Heart right ventricle (tissue), 16 donors: Measurements from ENCODE around the gene PWWP2A. TPM values are rescaled to one million over a fixed set of nuclear protein-coding genes. Genes with fewer than 3 reads are reported as not detected.
A peak's percentile ranks its signal among the peaks of the same experiment; 100 is the strongest.
"Not testable (repeated sequence)": the region's sequence is repeated elsewhere in the genome, so short reads cannot be mapped to it uniquely, and the experiment has no call there.

Experiments
- ATAC-seq, 8 donors: fragments of 200-7000 bp; cut with Tn5 transposase; one replicate each; pipeline ENCODE4 v1.9.1; 2020; ENCODE audit warnings: mild to moderate bottlenecking in 8 of 8, moderate library complexity in 8 of 8, moderate number of reproducible peaks in 1 of 8
- DNase-seq, 2 donors: peaks; one replicate each; pipeline ENCODE4 v3.0.0-alpha.2; 2020
- H3K27ac ChIP-seq, 10 donors: fragments of 200-600 bp; sonication (generic) in 2 of 10; one replicate each; pipeline versions ENCODE4 v1.5.0 to v1.8.0; 2020 to 2022; ENCODE audit warnings: mild to moderate bottlenecking in 3 of 10
- H3K27me3 ChIP-seq, 7 donors: fragments of 200-600 bp; one replicate each; pipeline ENCODE4 v1.8.0; 2021 to 2022; ENCODE audit warnings: mild to moderate bottlenecking in 2 of 7
- H3K36me3 ChIP-seq, 9 donors: fragments of 200-600 bp; sonication (generic) in 1 of 9; one replicate each; pipeline versions ENCODE4 v1.5.0 to v1.8.0; 2020 to 2022; ENCODE audit warnings: mild to moderate bottlenecking in 2 of 9
- H3K4me1 ChIP-seq, 9 donors: fragments of 200-600 bp; sonication (generic) in 1 of 9; one replicate each; pipeline versions ENCODE4 v1.5.0 to v1.8.0; 2020 to 2022; ENCODE audit warnings: mild to moderate bottlenecking in 4 of 9
- H3K4me3 ChIP-seq, 10 donors: fragments of 200-600 bp; sonication (generic) in 2 of 10; one replicate each; pipeline versions ENCODE4 v1.5.0 to v1.8.0; 2020 to 2022; ENCODE audit warnings: mild to moderate bottlenecking in 7 of 10, moderate library complexity in 2 of 10
- H3K9me3 ChIP-seq, 11 donors: fragments of 200-600 bp in 10 of 11; sonication (generic) in 2 of 11; one replicate each; pipeline versions ENCODE4 v1.5.0 to v1.8.0; 2013 to 2022; ENCODE audit warnings: mild to moderate bottlenecking in 2 of 11, control low read depth in 1 of 11, moderate library complexity in 1 of 11
- CTCF ChIP-seq, 9 donors: fragments of 200-600 bp; sonication (generic) in 2 of 9; IDR thresholded peaks; one replicate each; pipeline versions ENCODE4 v1.5.0 to v1.8.0; 2021 to 2022; ENCODE audit warnings: antibody characterized with exemption in 9 of 9, mild to moderate bottlenecking in 5 of 9, moderate library complexity in 1 of 9
- WGBS, 2 donors: extraction: QIAGEN DNeasy Blood & Tissue Kit; methylation state at CpG; one replicate each; pipeline ENCODE4 v1.1.7; 2013; ENCODE audit warnings: inconsistent platforms in 1 of 2; 5-methylcytosine and 5-hydroxymethylcytosine counted together
- intact Hi-C, 10 donors: fragments of 100-400 bp; cut with DNase I; formaldehyde crosslinking; loops; one replicate each; pipeline versions ENCODE4 v1.11.1 to v1.14.2; 2022
- polyA plus RNA-seq, 2 donors: library from polyadenylated mRNA; stranded (reverse); fragments of 200-250 nt; gene quantifications; one replicate each; pipeline ENCODE4 v1.2.3, GENCODE V29; 2013
- total RNA-seq, 10 donors: library from RNA; stranded (reverse); fragmentation: NEBNext Ultra II Directional in 3 of 10; extraction: Animal tissue kit (Norgen Biotek cat#: 25700) in 3 of 10; gene quantifications; one replicate each; pipeline versions ENCODE4 v1.2.1 to v1.2.4, GENCODE V29; 2021 to 2023
- donor health status: Arrhythmogenic right ventricular cardiomyopathy.
- donor health status: ischemic (EF 13 %, LVEDD 7.1; RV severe dilation, severe dysfunction).
- donor health status: healthy with polysubstance abuse.
- donor health status: DM: no; HTN: yes; CAD: no.
- donor health status: DM: no; HTN: no; CAD: no.
- donor health status: ischemic (EF 25% LVEDD 6.9; RV normal size, moderate dysfunction).
- donor health status: ischemic (EF 25% LVEDD 5.7; RV mildly dilated, moderate dysfunction).
- donor health status: healthy.
- donor health status: DM: yes; HTN: yes; CAD: no.
- donor health status: Ischemic cardiomyopathy.
- donor health status: ischemic (EF 35%, LVEDD 5.7; RV mildly dilated, moderate dysfunction).
- donor health status: nonischemic (EF 11% LVEDD 7.7; RV severe dilation, severe dysfunction).
- donor health status: DM: yes; HTN: yes; CAD: no.
- donor health status: PGD.
- donor health status: ischemic (EF 29% LVEDD 5.4; RV normal size, mild dysfunction).
- donor health status: nonischemic (EF 23%, LVEDD 6.1; RV moderate dilation, normal function).

The PWWP2A gene
- total and polyA plus RNA-seq, 12 donors, result 4.5 to 14.7 (median 12.0) TPM

GRCh38 chr5:160166069-160166972 is 47.1 kb upstream of the PWWP2A start:
- intact Hi-C loops, result loop anchor here in 1 of 10 donors (5.0 kb wide), 1 partner anchor 44 kb away; no protein-coding TSS in a partner anchor
- DNase-seq (no peak), ATAC-seq (no peak)
- Histone ChIP-seq H3K4me3 (no peak overlapping the region), H3K36me3 (no peaks in the 10 kb centered on the region), H3K4me1 (peaks cover 8 to 47% (median 20%) of the 10 kb centered on the region in 9 donors), H3K27ac (peak overlapping the region; percentile 46 to 87 (median 83)), H3K27me3 (no peaks in the 10 kb centered on the region), H3K9me3 (no peaks in the 10 kb centered on the region)
- WGBS, 2 donors, result 67 to 76% methylated on average over 5 of the region's 5 CpGs
- TF ChIP-seq CTCF (IDR thresholded peaks at IDR 0.05), result no peak

- Histone ChIP-seq H3K9me3 (no peaks in the 10 kb centered on the region), H3K4me1 (peaks cover 8 to 44% (median 20%) of the 10 kb centered on the region in 9 donors), H3K27me3 (no peaks in the 10 kb centered on the region), H3K27ac (peak overlapping the region; percentile 46 to 87 (median 83)), H3K4me3 (peak overlapping the region in 1 of 10 donors; percentile 9), H3K36me3 (no peaks in the 10 kb centered on the region)
- DNase-seq, result peak; percentile 88 to 90
- peak; percentile 86 to 93 (median 89) for ATAC-seq
- intact Hi-C loops, result loop anchor here in 1 of 10 donors (5.0 kb wide), 1 partner anchor 43 kb away; no protein-coding TSS in a partner anchor
- no peak for TF ChIP-seq CTCF (IDR thresholded peaks at IDR 0.05)
- WGBS, 2 donors, result 32 to 36% methylated on average over 15 of the region's 15 CpGs
Observed at GRCh38 chr5:160165137-160166068, 46.2 kb upstream of the PWWP2A start.

- DNase-seq (no peak), ATAC-seq (no peak)
- intact Hi-C loops, result no loop called here
- 94 to 96% methylated on average over 7 of the region's 7 CpGs for WGBS, 2 donors
- Histone ChIP-seq H3K27me3 (no peaks in the 10 kb centered on the region), H3K36me3 (no peaks in the 10 kb centered on the region), H3K27ac (no peak overlapping the region), H3K4me1 (peaks cover 5 to 29% (median 17%) of the 10 kb centered on the region in 9 donors), H3K9me3 (no peaks in the 10 kb centered on the region), H3K4me3 (no peak overlapping the region)
- no peak for TF ChIP-seq CTCF (IDR thresholded peaks at IDR 0.05)
Observed at GRCh38 chr5:160162910-160163309, 43.7 kb upstream of the PWWP2A start.

GRCh38 chr5:160161626-160162025 is 42.4 kb upstream of the PWWP2A start:
- no peak overlapping the region for H3K27ac ChIP-seq
- H3K4me3 ChIP-seq, result no peak overlapping the region
- no peaks in the 10 kb centered on the region for H3K27me3 ChIP-seq
- H3K9me3 ChIP-seq, result no peaks in the 10 kb centered on the region
- no peaks in the 10 kb centered on the region for H3K36me3 ChIP-seq
- intact Hi-C loops, result no loop called here
- H3K4me1 ChIP-seq, result peaks cover 5 to 29% (median 17%) of the 10 kb centered on the region in 9 donors
- no peak for TF ChIP-seq CTCF (IDR thresholded peaks at IDR 0.05)
- WGBS, 2 donors, result 84 to 90% methylated on average over 6 of the region's 6 CpGs
- DNase-seq (no peak), ATAC-seq (no peak)

- intact Hi-C loops, H3K27me3 ChIP-seq, H3K27ac ChIP-seq, H3K36me3 ChIP-seq, H3K4me3 ChIP-seq, H3K9me3 ChIP-seq, DNase-seq, ATAC-seq: not testable (repeated sequence)
- 84 to 95% methylated on average over 3 of the region's 3 CpGs for WGBS, 2 donors
- H3K4me1 ChIP-seq, result peaks cover 5 to 21% (median 14%) of the 10 kb centered on the region in 9 donors
Observed at GRCh38 chr5:160160875-160161274, 41.6 kb upstream of the PWWP2A start.
